OCI-LY7 (cell line): ENCODE data around the gene CNTF. TPM values are rescaled to one million over a fixed set of nuclear protein-coding genes. Genes with fewer than 3 reads are reported as not detected.

Source experiments
- BruUV-seq: library from RNA; stranded (reverse); fragments of 400-500 nt; replicated peaks from 2 replicates; lab custom pipeline; 2021; lab: Mats Ljungman, UMichigan
- CTCF ChIA-PET: fragments of 300-600 bp; sonication (Branson Sonifier 250); formaldehyde crosslinking; loops from one replicate; lab custom pipeline; 2022; ENCODE audit warnings: antibody characterized with exemption; ENCODE audit not compliant: unreplicated experiment; lab: Charles Lee
- POLR2A ChIA-PET: fragments of 300-600 bp; sonication (Branson Sonifier 250); formaldehyde crosslinking; loops from one replicate; lab custom pipeline; 2022; ENCODE audit warnings: antibody characterized with exemption; lab: Charles Lee
- DNase-seq: peaks from one replicate; pipeline ENCODE4 v3.0.0-alpha.2; 2015; ENCODE audit warnings: low spot score
- H2AFZ ChIP-seq: fragments of 200-600 bp; sonication (generic), shearing (Covaris generic); 2 replicates; pipeline ENCODE4 v1.6.1; 2014; ENCODE audit warnings: mild to moderate bottlenecking, antibody characterized with exemption, low read length, moderate library complexity
- H3K27ac ChIP-seq: fragments of 200-600 bp; sonication (generic); 2 replicates; pipeline ENCODE4 v1.5.1; 2014; ENCODE audit warnings: mixed run types, low read depth, mild to moderate bottlenecking, moderate library complexity, low read length, inconsistent platforms; ENCODE audit not compliant: poor library complexity, severe bottlenecking
- H3K36me3 ChIP-seq: fragments of 200-600 bp; sonication (generic); 2 replicates; pipeline ENCODE4 v1.6.1; 2014; ENCODE audit warnings: mild to moderate bottlenecking, antibody characterized with exemption, low read length, moderate library complexity, mixed read lengths; ENCODE audit not compliant: insufficient read depth
- H3K4me1 ChIP-seq: fragments of 200-600 bp; sonication (generic); 2 replicates; pipeline ENCODE4 v1.5.1; 2014; ENCODE audit warnings: mild to moderate bottlenecking, low read length; ENCODE audit not compliant: insufficient read depth, poor library complexity, severe bottlenecking
- H3K4me2 ChIP-seq: fragments of 200-600 bp; sonication (generic); 2 replicates; pipeline ENCODE4 v1.6.1; 2014; ENCODE audit warnings: mild to moderate bottlenecking, low read length
- H3K4me3 ChIP-seq: fragments of 200-600 bp; sonication (generic); 2 replicates; pipeline ENCODE4 v1.5.1; 2014; ENCODE audit warnings: mild to moderate bottlenecking, low read depth, low read length; ENCODE audit not compliant: poor library complexity, severe bottlenecking
- H3K79me2 ChIP-seq: fragments of 200-600 bp; sonication (generic); 2 replicates; pipeline ENCODE4 v1.6.1; 2016; ENCODE audit warnings: low read depth, mild to moderate bottlenecking, low read length, moderate library complexity, mixed read lengths; ENCODE audit not compliant: insufficient read depth
- H3K9me2 ChIP-seq: fragments of 200-600 bp; sonication (generic); 2 replicates; pipeline ENCODE4 v1.6.1; 2016; ENCODE audit warnings: mild to moderate bottlenecking, low read length, mixed read lengths; ENCODE audit not compliant: insufficient read depth
- H3K9me3 ChIP-seq: fragments of 200-600 bp; sonication (generic); 2 replicates; pipeline ENCODE4 v1.6.1; 2014; ENCODE audit warnings: mild to moderate bottlenecking, mixed run types, low read length, mixed read lengths
- H4K20me1 ChIP-seq: fragments of 200-600 bp; sonication (generic); 2 replicates; pipeline ENCODE4 v1.6.1; 2014; ENCODE audit warnings: mild to moderate bottlenecking, antibody characterized with exemption, low read length, moderate library complexity, mixed read lengths; ENCODE audit not compliant: insufficient read depth
- CTCF ChIP-seq: fragments of 200-600 bp; sonication (generic); conservative IDR thresholded peaks from 2 replicates; pipeline ENCODE4 v1.5.1; 2014; ENCODE audit warnings: mild to moderate bottlenecking, antibody characterized with exemption, low read length, moderate library complexity, mixed read lengths
- EZH2phosphoT487 ChIP-seq: fragments of 200-600 bp; sonication (generic); IDR thresholded peaks from 2 replicates; pipeline ENCODE4 v1.6.1; 2018; ENCODE audit warnings: low read depth, borderline replicate concordance, mild to moderate bottlenecking, mixed run types, antibody characterized with exemption, low read length, moderate library complexity, mixed read lengths
- intact Hi-C: fragments of 100-400 bp; cut with micrococcal nuclease; formaldehyde crosslinking; loops from one replicate; pipeline ENCODE4 v1.10.0; 2022; ENCODE audit not compliant: unreplicated experiment
- total RNA-seq, 2 experiments: library from RNA; depleted of rRNA in 1 of 2; stranded (reverse); fragments of >200 nt in 1 of 2; shearing (Covaris generic) in 1 of 2; gene quantifications; 2 replicates each; pipeline ENCODE4 v1.2.3, GENCODE V29; 2014 to 2022

Gene CNTF
- total RNA-seq, 2 experiments from 2014 or later, result 3.3 to 3.4 TPM

GRCh38 chr11:58647141-58647699 lies 24.8 kb downstream of the CNTF start:
- peak overlapping the region; percentile 22; the same call in 1 of the 2 replicates for H2AFZ ChIP-seq
- BruUV-seq, result no TSS peak
- no peak overlapping the region for H3K4me3 ChIP-seq
- ChIA-PET CTCF (interaction anchor here (0.6 kb wide), 1 partner anchor 15 kb away, joined by 3 read pairs; no protein-coding TSS in a partner anchor), POLR2A (no interaction called here)
- no peaks in the 10 kb centered on the region for H3K79me2 ChIP-seq
- H3K4me2 ChIP-seq, result no peak overlapping the region
- H3K27ac ChIP-seq, result no peak overlapping the region
- no peaks in the 10 kb centered on the region for H4K20me1 ChIP-seq
- no peaks in the 10 kb centered on the region for H3K9me2 ChIP-seq
- peaks cover 5% of the 10 kb centered on the region for H3K4me1 ChIP-seq
- no peaks in the 10 kb centered on the region for H3K36me3 ChIP-seq
- intact Hi-C loops, result no loop called here
- H3K9me3 ChIP-seq, result peaks cover 10% of the 10 kb centered on the region; the same call in 1 of the 2 replicates
- TF ChIP-seq CTCF (no peak), EZH2phosphoT487 (no peak)
- DNase-seq, result peak; percentile 16

GRCh38 chr11:58647866-58648265 lies 25.4 kb downstream of the CNTF start:
- DNase-seq, result no peak
- Histone ChIP-seq H3K79me2 (no peaks in the 10 kb centered on the region), H4K20me1 (no peaks in the 10 kb centered on the region), H3K27ac (no peak overlapping the region), H3K4me2 (no peak overlapping the region), H3K36me3 (no peaks in the 10 kb centered on the region), H3K4me3 (no peak overlapping the region), H3K4me1 (peaks cover 5% of the 10 kb centered on the region), H3K9me3 (peaks cover 10% of the 10 kb centered on the region; the same call in 1 of the 2 replicates), H2AFZ (peak overlapping the region; percentile 22; the same call in 1 of the 2 replicates), H3K9me2 (no peaks in the 10 kb centered on the region)
- no peak for TF ChIP-seq CTCF
- TF ChIP-seq EZH2phosphoT487, result no peak
- BruUV-seq, result no TSS peak
- intact Hi-C loops, result no loop called here
- POLR2A ChIA-PET, result no interaction called here
- CTCF ChIA-PET, result no interaction called here

GRCh38 chr11:58649623-58650022 lies 27.2 kb downstream of the CNTF start:
- intact Hi-C loops, result loop anchor here (5.0 to 10.0 kb wide), 3 partner anchors 138 to 488 kb away; no protein-coding TSS in a partner anchor
- BruUV-seq, result no TSS peak
- Histone ChIP-seq H3K9me3 (peaks cover 10% of the 10 kb centered on the region; the same call in 1 of the 2 replicates), H3K4me3 (no peak overlapping the region), H2AFZ (no peak overlapping the region), H3K9me2 (no peaks in the 10 kb centered on the region), H3K4me1 (peaks cover 5% of the 10 kb centered on the region), H4K20me1 (no peaks in the 10 kb centered on the region), H3K79me2 (no peaks in the 10 kb centered on the region), H3K4me2 (no peak overlapping the region), H3K27ac (no peak overlapping the region), H3K36me3 (no peaks in the 10 kb centered on the region)
- TF ChIP-seq EZH2phosphoT487 (no peak), CTCF (no peak)
- POLR2A ChIA-PET, result interaction anchor here (0.7 to 1.3 kb wide), 2 partner anchors 9 to 70 kb away, joined by 3 to 4 read pairs; no protein-coding TSS in a partner anchor
- no peak for DNase-seq
- CTCF ChIA-PET, result no interaction called here
